Left kidney (tissue), 2 donors: ENCODE measurements around the gene CDC42BPB. TPM values are rescaled to one million over a fixed set of nuclear protein-coding genes. Genes with fewer than 3 reads are reported as not detected.
A peak's percentile ranks its signal among the peaks of the same experiment; 100 is the strongest.
"Not testable (repeated sequence)": the region's sequence is repeated elsewhere in the genome, so short reads cannot be mapped to it uniquely, and the experiment has no call there.

Source experiments
- DNase-seq: peaks from one replicate; pipeline ENCODE4 v3.0.0-alpha.2; 2013
- polyA plus RNA-seq: library from polyadenylated mRNA; unstranded; fragments of 120-200 nt; gene quantifications from one replicate; pipeline ENCODE4 v1.2.1, GENCODE V29; 2013; ENCODE audit not compliant: insufficient read length

The CDC42BPB gene
- polyA plus RNA-seq, 1 donor: 88.6 TPM

DNA sequence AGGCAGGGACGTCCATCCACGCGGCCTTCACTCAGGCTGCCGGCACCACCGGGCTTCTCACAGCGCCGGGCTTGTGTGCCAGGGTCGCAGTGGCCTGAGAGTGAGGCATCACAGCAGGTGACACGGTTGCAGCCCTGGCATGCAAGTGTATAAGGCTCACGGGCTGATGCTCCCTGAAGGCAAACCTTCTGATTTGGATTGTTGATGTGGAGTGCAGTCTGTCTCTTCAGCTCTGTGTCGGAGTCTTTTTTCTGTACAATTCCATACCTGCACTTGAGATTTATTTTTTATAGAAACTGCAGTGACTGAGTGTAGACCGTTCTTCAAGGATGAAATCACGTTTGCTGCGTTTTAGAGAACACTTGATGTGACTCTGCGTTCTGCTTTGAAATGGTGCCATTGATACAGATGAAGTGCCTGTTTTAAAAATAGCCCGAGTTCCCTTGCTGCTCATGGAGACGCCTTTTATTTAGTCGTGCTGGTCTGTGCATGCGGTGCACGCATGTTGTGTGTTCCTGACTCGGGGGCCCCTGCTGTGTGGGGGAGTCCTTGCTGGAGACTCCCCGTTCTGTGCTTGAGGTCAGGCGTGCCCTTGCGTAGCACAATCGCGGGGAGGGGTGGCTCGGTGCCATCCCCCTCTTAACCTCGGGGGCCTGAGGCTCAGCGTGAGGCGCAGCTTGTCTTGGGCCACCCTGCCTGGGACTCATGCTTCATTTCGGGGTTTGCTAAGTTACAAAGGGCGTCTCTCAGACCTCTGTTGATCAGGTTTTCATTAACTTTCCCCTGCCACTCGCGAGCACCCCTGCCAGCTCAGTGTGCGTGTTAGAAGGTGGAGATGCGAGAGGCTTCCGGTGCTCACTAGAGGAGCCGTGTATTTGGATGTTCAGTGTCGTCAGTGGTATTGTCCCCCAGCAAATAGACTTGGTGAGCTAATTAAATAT is 156.4 kb downstream of the CDC42BPB start:
- DNase-seq: no peak

- DNase-seq: no peak
These were observed 157.8 kb downstream of the CDC42BPB start for GRCh38 chr14:102899516-102899900.

- no peak for DNase-seq
These were observed 158.4 kb downstream of the CDC42BPB start for GRCh38 chr14:102898776-102899515.

GRCh38 chr14:102898298-102898697 is 159.1 kb downstream of the CDC42BPB start:
- DNase-seq: no peak

DNA sequence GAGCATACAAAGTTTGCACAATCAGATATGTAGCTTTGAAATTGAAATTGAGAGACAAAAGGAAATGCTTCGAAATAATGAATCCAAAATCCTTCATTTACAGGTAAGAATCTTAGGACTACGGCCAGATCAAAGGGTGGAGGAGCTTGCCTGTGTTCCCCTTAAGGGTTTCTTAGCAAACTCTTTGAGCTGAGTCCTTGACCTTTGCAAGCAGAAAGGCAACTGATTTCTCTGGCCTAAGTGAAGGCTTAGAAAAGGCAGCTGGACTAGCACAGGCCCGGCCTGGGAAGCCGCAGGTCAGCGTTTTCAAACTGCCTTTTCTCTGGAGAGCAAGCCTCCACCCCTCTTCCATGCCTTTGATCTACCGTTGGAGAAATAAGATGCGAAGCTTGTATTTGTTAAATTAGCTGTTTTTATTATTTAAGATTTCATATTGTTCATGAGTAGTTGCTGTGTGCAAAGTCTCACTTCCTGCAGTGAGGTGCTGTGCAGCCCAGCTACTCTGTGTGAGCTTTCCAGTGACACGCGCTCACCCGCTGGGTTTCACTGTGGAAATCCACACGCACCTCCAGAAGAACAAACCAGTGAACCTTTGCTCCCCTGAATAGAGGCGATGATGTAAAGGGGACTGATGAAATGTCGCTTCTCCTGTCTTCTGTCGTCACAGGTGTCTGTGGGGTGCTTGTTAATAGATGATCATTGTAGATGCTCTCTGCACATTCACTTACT is 159.9 kb downstream of the CDC42BPB start:
- no peak for DNase-seq

DNA sequence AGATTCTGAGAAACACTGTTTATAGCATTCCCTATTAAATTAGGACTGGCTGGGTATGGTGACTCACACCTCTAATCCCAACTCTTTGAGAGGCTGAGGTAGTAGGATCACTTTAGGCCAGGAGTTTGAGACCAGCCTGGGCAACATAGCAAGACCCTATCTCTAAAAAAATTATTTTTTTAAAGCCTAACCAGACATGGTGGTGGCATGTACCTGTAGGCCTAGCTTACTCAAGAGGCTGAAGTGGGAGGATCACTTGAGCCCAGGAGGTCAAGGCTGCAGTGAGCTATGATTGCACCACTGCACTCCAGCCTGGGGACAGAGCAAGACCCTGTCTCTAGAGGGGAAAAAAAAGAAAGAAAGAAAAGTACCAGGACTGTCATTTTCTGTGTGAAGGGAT is 160.6 kb downstream of the CDC42BPB start:
- not testable (repeated sequence) for DNase-seq

GRCh38 chr14:102893452-102893851 is 163.9 kb downstream of the CDC42BPB start:
- DNase-seq: peak; percentile 5

DNA sequence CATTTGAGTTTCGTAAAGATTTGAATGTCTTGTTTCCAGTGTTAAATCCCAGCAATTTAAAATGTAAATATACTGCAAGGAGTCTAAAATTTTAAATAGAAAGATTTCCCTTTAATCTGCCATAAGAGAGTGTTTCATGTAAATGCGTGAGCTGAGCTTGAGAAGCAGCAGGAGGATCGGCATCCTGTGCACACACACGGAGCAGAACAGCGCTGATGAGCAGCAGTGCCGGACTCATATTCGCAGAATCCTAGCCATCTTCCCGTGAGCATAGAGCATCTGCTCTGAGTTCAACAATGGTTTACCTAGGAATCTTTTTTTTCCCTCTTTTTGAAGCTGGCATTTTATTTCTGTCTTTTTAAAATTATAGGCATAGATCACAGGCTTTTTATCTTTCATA is 164.7 kb downstream of the CDC42BPB start:
- no peak for DNase-seq

DNA sequence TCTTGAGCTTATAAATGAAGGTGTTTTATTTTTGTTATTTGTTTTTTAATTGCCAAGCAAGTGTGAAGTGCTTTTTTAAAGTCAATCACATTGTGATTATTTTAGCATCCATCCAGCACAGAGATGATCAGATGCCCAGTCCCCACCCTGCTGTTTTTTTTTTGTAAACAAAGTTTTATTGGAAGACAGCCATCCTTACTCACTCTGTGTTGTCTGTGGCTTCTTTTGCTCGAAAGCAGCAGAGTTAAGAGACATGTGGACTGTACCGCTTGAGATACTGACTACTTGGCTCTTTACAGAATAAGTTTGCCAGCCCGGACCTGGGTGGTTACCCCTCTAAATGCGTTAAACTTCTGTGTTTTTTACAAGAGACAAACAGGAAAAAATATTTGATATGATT is 165.8 kb downstream of the CDC42BPB start:
- no peak for DNase-seq

DNA sequence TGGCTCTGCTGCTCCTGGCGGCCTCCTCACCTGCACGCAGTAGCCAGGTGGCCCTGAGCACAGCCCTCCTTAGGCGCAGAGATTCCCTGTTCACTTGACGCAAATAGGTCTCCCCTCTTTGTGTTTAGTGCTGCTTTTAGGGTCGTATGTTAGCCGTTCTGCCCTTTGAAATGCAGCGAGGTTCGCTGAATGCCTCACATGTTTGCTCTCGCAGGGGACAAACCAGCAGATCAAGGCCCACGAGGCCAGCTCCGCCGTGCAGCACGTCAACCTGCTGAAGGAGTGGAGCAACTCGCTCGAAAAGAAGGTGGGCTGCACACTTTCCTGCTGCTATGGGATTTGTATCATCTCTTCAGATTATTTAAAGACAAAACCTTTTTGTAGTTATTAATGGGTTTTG is 166.2 kb downstream of the CDC42BPB start:
- DNase-seq: no peak

- DNase-seq: no peak
These were observed 167.7 kb downstream of the CDC42BPB start for GRCh38 chr14:102889615-102890014.

DNA sequence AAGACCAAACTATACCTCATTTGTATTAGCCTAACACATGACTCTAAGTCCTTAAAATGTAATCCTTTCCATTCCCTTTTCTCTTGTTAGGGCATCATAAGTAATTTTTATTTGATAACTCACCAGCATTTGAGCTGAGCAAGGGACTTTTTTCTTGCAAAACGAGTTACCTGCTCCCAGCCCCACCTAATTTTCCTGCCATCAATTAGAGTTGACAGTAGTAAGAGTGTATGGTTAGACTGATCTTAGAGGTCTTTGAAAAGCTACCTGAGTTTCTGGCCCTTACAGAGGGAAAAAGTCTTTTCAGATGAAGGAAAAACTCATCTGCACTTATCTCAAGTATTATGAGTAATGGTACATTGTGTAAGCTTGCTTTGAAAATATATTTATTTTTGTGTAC is 168.6 kb downstream of the CDC42BPB start:
- DNase-seq: no peak

DNA sequence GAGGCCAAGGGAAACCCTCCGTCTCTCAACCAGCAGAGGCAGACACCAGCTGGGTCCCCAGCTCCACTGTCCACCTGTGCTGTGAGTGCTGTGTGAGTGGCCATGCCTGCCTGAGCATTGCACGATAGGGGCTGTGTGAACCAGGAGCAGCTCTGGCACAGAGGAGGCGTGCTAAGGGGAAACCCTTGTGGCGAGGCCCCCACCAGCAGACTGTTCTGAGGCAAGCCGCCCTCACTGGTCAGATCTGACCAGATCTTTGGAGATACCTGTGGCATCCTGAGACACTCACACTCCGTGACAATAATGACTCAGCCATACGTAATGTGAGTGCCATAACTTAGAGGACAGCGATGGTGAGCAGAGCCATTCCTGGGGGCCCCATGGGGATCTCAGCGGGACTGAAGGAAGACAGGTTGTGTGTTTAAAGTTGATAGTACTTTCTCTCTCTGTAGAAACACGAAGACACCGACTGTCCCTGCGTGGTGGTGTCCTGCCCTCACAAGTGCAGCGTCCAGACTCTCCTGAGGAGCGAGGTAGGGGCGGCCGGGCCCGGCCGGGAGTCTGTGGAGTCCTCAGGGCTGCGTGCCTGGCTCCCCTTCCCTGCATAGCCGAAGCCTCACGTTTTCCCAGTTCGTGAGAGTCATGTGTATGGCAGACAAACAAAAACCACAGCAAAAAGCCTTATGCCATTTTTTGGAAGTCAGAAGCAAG is 171.5 kb downstream of the CDC42BPB start:
- no peak for DNase-seq

DNA sequence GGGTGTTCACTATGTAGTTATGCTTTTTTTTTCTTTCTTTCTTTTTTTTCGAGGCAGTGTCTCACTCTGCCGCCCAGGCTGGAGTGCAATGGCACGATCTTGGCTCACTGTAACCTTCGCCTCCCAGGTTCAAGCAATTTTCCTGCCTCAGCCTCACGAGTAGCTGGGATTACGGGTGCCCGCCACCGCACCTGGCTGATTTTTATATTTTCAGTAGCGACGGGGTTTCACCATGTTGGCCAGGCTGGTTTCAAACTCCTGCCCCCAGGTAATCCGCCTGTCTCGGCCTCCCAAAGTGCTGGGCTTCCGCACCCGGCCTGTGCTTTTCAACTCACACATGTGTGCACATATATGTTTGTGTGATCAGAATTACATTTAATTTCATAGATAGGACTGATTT is 173.8 kb downstream of the CDC42BPB start:
- DNase-seq: no peak

DNA sequence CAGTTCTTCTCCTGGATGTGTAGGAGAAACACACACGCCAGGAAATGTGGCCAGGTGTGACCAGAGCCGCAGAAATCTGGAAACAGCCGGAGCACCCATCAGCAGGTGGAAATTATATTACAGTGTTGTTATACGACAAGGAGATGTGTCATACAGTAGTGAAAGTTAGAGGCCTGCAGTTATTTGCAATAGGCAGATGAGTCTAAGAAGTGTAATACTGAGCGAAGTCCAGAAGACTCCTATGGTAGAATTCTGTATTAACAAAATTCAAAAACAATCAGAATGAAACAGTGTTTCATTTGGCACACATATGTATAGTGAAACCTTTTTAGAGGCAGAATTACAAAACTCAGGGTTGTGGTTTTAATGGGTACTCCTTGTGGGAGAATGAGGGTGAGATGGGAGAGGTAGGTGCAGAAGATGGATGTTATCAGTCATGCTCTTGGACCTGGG is 174.2 kb downstream of the CDC42BPB start:
- DNase-seq: no peak

Other genes with a start within 250 kb of the CDC42BPB start
- 23.0 TPM for gene AMN, start 134.9 kb downstream of the CDC42BPB start, polyA plus RNA-seq
- gene LBHD2, start 26.7 kb upstream of the CDC42BPB start, polyA plus RNA-seq: not detected
- 3.0 TPM for gene EXOC3L4, start 37.2 kb upstream of the CDC42BPB start, polyA plus RNA-seq
- gene TNFAIP2, start 65.9 kb upstream of the CDC42BPB start, polyA plus RNA-seq: 29.6 TPM